ENCODE data around the gene OXSR1.
"Not testable (repeated sequence)": the region's sequence is repeated elsewhere in the genome, so short reads cannot be mapped to it uniquely, and the experiment has no call there.

The OXSR1 gene

DNA sequence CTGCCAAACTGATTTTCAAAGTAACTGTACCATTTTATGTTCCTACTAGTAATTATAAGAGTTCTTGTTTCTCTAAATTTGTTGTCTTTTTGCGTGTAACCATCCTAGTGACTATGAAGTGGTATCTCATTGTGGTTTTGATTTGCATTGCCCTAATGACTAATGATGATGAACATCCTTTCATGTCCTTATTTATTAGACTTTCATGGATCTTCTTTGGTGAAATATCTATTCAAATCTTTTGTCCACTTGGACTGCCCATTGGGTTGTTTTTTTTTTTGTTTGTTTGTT is 3.6 kb downstream of the OXSR1 start:
- TF ChIP-seq, protein P1, sequence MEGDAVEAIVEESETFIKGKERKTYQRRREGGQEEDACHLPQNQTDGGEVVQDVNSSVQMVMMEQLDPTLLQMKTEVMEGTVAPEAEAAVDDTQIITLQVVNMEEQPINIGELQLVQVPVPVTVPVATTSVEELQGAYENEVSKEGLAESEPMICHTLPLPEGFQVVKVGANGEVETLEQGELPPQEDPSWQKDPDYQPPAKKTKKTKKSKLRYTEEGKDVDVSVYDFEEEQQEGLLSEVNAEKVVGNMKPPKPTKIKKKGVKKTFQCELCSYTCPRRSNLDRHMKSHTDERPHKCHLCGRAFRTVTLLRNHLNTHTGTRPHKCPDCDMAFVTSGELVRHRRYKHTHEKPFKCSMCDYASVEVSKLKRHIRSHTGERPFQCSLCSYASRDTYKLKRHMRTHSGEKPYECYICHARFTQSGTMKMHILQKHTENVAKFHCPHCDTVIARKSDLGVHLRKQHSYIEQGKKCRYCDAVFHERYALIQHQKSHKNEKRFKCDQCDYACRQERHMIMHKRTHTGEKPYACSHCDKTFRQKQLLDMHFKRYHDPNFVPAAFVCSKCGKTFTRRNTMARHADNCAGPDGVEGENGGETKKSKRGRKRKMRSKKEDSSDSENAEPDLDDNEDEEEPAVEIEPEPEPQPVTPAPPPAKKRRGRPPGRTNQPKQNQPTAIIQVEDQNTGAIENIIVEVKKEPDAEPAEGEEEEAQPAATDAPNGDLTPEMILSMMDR (IDR thresholded peaks at IDR 0.05; ENCODE audit: insufficient read depth, low read depth, low read length, missing control alignments) = no peak
- DNase-seq (ENCODE audit: low read depth) = peak; percentile 24
- H3K4me3 ChIP-seq (ENCODE audit: low read depth, low read length) = no peak overlapping the region

DNA sequence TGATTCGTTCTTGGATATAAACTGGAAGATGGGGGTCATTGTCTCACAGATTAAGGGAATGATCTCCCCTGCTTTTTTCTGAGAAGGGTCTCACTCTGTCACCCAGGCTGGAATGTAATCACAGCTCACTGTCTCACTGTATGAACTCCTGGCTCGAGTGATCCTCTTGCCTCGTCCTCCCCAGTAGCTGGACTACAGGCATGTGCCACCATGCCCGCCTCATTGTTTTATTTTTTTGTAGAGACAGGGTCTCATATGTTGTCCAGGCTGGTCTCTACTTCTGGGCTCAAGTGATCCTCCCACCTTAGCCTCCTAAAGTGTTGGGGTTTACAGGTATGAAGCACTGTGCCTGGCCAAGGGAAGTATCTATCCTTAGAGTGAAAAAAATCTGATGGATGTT is 5.4 kb downstream of the OXSR1 start:
- TF ChIP-seq, protein P1 (IDR thresholded peaks at IDR 0.05; ENCODE audit: insufficient read depth, low read depth, low read length, missing control alignments) = no peak
- DNase-seq (ENCODE audit: low read depth) = no peak
- no peak overlapping the region for H3K4me3 ChIP-seq (ENCODE audit: low read depth, low read length)

DNA sequence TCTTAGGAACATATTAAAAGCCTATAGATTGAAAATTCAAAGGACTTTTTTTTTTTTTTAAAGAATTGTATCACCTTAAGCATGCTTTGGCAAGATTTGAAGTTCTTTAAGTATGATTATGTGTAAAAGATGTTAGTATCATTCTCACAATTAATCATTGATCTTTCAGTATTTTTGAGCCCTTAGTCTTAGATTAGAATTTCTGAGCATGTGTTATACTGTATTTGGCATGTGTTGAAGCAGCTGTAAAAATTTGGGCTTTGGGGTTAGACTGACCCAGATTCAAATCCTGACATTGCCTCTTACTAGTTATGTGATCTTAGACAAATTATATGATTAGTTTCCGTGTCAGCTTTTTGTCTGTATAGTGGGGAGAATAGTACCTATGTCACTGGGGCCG is 6.3 kb downstream of the OXSR1 start:
- no peak for DNase-seq (ENCODE audit: low read depth)
- TF ChIP-seq, protein P1 (IDR thresholded peaks at IDR 0.05; ENCODE audit: insufficient read depth, low read depth, low read length, missing control alignments) = no peak
- H3K4me3 ChIP-seq (ENCODE audit: low read depth, low read length) = no peak overlapping the region

DNA sequence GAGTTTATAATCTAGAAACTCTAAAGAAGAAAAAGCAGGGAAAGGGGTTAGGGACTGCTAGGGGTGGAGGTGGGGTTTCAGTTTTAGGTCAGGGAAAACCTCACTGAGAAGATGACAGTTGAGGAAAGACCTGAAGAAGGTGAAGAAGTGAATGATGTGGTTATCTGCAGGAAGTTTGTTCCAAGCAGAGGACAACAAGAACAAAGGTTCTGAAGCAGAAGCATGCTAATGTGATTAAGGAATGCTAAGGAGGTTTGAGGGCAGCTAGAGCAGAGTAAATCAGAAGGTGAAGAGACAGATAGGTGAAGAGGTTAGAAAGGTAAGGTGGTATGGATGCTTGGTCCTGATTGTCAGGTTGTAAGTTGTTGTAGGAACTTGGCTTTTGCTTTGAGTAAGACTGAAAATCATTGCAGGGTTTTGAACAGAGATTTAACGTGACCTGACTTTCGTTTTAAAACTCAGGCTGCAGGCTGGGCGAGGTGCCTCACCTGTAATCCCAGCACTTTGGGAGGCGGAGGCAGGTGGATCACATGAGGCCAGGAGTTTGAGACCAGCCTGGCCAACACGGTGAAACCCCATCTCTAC is 8.6 kb downstream of the OXSR1 start:
- DNase-seq (ENCODE audit: low read depth) = peak; percentile 45
- TF ChIP-seq, protein P1 (IDR thresholded peaks at IDR 0.05; ENCODE audit: insufficient read depth, low read depth, low read length, missing control alignments) = no peak
- peak overlapping the region; percentile 36 for H3K4me3 ChIP-seq (ENCODE audit: low read depth, low read length)

DNA sequence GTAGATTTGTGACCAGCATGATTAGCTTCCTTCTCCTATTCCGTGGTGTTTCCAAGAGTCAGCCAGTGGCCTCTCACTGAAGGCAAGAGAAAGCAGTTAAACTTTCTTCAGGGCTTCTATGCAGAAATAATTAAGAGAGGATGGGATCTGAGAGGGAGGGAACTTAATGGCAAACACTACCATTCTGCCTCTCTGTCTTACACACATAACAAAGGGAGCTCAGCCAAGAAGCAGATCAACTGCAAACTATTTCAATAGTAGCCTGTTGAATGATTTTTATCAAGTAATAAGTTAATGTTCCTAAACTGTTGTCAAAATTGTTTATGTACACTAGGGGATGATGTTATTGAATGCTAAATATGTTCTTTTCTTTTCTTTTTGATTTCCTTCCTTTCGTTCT is 11.8 kb downstream of the OXSR1 start:
- TF ChIP-seq, protein P1 (IDR thresholded peaks at IDR 0.05; ENCODE audit: insufficient read depth, low read depth, low read length, missing control alignments) = no peak
- no peak for DNase-seq (ENCODE audit: low read depth)
- no peak overlapping the region for H3K4me3 ChIP-seq (ENCODE audit: low read depth, low read length)

DNA sequence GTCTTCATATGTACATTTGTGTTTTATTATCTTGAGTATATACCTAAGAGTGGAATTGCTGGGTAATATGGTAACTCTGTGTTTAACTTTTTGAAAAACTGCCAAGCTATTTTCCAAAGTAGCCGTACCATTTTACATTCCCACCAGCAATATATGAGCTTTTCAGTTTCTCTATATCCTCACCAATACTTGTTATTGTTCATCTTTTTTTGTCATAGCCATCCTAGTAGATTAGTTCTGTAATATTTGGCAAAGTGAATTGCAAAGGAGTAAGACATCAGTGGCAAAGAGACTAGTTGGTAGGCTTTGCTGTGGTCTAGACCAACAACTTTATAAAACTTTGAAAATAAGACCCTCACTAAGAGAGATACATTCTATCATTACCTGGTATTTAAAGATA is 21.4 kb downstream of the OXSR1 start:
- no peak for DNase-seq (ENCODE audit: low read depth)
- TF ChIP-seq, protein P1 (IDR thresholded peaks at IDR 0.05; ENCODE audit: insufficient read depth, low read depth, low read length, missing control alignments) = no peak
- no peak overlapping the region for H3K4me3 ChIP-seq (ENCODE audit: low read depth, low read length)

DNA sequence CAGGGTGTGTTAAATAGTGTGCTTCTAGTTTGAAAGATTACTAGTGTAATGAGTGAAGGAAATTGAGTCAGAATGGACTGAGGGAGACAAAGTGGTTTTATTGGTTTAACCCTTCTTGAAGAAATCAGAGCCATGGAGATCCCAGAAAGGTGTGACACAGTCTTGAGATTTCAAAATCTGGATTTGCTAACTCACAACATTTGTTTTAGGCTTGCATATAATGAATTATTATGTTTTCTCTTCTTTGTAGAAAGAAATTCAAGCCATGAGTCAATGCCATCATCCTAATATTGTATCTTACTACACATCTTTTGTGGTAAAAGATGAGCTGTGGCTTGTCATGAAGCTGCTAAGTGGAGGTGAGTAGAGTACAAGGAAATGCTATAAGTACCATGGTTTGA is 25.1 kb downstream of the OXSR1 start:
- TF ChIP-seq, protein P1 (IDR thresholded peaks at IDR 0.05; ENCODE audit: insufficient read depth, low read depth, low read length, missing control alignments) = no peak
- H3K4me3 ChIP-seq (ENCODE audit: low read depth, low read length) = no peak overlapping the region
- no peak for DNase-seq (ENCODE audit: low read depth)

DNA sequence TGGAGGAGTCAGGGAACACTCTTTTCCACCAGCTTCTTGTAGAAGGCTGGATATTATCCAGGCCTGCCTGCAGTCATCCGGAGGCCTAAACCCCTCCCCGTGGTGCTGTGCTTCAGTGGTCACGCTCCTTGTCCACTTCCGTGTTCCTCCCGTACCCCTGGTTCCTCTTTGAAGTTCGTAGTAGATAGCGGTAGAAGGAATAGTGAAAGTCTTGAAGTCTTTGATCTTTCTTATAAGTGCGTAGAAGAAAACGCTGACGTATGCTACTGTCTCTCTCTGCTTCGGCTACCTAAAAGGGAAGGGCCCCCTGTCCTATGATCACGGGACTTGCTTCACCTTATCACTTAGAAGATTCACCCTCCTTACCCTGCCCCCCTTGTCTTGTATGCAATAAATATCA is 37.6 kb downstream of the OXSR1 start:
- H3K4me3 ChIP-seq (ENCODE audit: low read depth, low read length); DNase-seq (ENCODE audit: low read depth): not testable (repeated sequence)

Data from GM12865 (cell line).